OCI-LY7 (cell line): Measurements from ENCODE around the gene GGT5.

ENCODE experiments used
- EZH2phosphoT487 ChIP-seq: fragments of 200-600 bp; sonication (generic); IDR thresholded peaks from 2 replicates; pipeline ENCODE4 v1.6.1; 2018; ENCODE audit warnings: low read depth, borderline replicate concordance, mild to moderate bottlenecking, mixed run types, antibody characterized with exemption, low read length, moderate library complexity, mixed read lengths
- TF ChIP-seq, protein P1 (sequence below): fragments of 200-600 bp; sonication (generic); conservative IDR thresholded peaks from 2 replicates; pipeline ENCODE4 v1.5.1; 2014; ENCODE audit warnings: mild to moderate bottlenecking, antibody characterized with exemption, low read length, moderate library complexity, mixed read lengths

DNA sequence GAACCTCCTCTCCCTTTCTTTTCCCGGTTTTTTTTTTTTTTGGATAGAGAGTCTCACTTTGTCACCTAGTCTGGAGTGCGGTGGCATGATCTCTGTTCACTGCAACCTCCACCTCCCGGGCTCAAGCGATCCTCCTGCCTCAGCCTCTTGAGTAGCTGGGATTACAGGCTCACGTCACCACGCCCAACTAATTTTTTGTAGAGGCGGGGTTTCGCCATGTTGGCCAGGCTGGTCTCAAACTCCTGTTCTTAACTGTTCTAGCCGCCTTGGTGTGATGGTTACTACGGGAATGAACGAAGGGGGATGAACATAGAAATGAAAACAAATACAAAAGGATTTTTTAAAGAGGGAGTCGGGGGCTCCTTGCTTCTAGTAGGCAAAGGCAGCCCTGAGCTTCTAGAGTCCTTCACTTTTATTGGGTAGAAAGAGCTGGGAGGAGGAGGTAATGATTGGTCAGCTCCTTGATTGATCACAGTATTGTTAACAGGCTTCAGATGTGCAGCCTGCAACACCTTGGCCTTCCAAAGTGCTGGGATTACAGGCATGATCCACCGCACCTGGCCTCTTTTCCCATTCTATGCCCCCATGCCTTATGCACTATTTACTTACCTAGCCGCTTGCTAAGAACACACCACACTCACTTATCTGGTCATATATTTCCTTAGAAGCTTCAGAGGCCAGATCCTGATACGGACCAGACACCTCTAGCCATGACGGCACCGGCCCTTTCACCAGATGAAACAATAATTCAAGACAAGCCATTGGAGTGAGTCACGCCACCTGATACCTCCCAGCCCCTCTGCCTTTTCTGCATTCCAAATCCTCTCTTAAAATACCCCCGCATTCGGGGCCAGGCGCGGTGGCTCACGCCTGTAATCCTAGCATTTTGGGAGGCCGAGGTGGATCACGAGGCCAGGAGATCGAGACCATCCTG is 42.9 kb downstream of the GGT5 start:
- TF ChIP-seq, protein P1, sequence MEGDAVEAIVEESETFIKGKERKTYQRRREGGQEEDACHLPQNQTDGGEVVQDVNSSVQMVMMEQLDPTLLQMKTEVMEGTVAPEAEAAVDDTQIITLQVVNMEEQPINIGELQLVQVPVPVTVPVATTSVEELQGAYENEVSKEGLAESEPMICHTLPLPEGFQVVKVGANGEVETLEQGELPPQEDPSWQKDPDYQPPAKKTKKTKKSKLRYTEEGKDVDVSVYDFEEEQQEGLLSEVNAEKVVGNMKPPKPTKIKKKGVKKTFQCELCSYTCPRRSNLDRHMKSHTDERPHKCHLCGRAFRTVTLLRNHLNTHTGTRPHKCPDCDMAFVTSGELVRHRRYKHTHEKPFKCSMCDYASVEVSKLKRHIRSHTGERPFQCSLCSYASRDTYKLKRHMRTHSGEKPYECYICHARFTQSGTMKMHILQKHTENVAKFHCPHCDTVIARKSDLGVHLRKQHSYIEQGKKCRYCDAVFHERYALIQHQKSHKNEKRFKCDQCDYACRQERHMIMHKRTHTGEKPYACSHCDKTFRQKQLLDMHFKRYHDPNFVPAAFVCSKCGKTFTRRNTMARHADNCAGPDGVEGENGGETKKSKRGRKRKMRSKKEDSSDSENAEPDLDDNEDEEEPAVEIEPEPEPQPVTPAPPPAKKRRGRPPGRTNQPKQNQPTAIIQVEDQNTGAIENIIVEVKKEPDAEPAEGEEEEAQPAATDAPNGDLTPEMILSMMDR: no peak
- TF ChIP-seq EZH2phosphoT487: no peak
